ENCODE data around the gene GPX6. TPM values are rescaled to one million over a fixed set of nuclear protein-coding genes. Genes with fewer than 3 reads are reported as not detected.

GPX6 gene
- total and polyA plus RNA-seq, 2 of the 13 experiments (the other 11 are each of a cell fraction or from before 2014, with no cell fraction given): not detected

DNA sequence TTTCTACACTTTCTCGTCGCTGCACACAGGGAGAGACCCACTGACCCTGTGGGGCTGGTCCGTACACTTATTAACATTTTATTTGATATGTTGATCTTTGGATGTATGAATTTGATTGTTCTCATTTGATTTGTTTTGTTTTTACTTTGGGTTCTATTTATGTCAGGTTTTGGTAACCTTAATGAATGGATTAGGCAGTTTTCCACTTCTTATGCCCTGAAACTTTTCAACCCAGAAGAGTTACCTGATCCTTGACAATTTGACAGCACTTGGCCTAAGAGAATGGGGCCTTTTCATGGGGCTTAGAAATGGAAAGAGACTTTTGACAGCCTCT is 23.6 kb downstream of the GPX6 start:
- Histone ChIP-seq H3K27ac (ENCODE audit: extremely low read length, insufficient read depth, low read length) (no peak overlapping the region), H4K20me1 (ENCODE audit: insufficient read depth, low read length) (no peaks in the 10 kb centered on the region), H3K9me3 (ENCODE audit: low read length) (no peaks in the 10 kb centered on the region), H3K9ac (ENCODE audit: insufficient read depth, low read depth, low read length) (no peak overlapping the region), H2AFZ (ENCODE audit: low read length) (no peak overlapping the region), H3K27me3 (ENCODE audit: control insufficient read depth in 1 of 2, insufficient read depth in 2 of 2, low read length in 2 of 2) (peaks cover 0 to 5% of the 10 kb centered on the region in 2 experiments; a peak in 1 of 5 replicates), H3K79me2 (ENCODE audit: insufficient read depth, low read length) (no peaks in the 10 kb centered on the region), H3K4me1 (ENCODE audit: insufficient read depth, low read length) (peaks cover 14% of the 10 kb centered on the region; the same call in 1 of the 2 replicates), H3K36me3 (replicated peaks in 1 of 2; ENCODE audit: control insufficient read depth in 1 of 2, insufficient read depth in 2 of 2, low read length in 2 of 2) (no peaks in the 10 kb centered on the region), H3K4me2 (ENCODE audit: low read depth, low read length) (no peak overlapping the region), H3K4me3 (replicated peaks in 1 of 3; ENCODE audit: insufficient read depth in 1 of 3, low read depth in 2 of 3, low read length in 3 of 3) (no peak overlapping the region)
- FAIRE-seq (no peak), ATAC-seq (no peak), DNase-seq (ENCODE audit: low spot score) (no peak)
- ChIA-PET CTCF (ENCODE audit: low intra/inter-chr PET ratio, low total read pairs) (no interaction called here), POLR2A (no interaction called here)
- TF ChIP-seq, protein P1, sequence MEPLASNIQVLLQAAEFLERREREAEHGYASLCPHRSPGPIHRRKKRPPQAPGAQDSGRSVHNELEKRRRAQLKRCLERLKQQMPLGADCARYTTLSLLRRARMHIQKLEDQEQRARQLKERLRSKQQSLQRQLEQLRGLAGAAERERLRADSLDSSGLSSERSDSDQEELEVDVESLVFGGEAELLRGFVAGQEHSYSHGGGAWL (CRISPR knock-in tag; IDR thresholded peaks at IDR 0.05): no peak
- TF ChIP-seq ZNF543 (CRISPR knock-in tag; IDR thresholded peaks at IDR 0.05): no peak
- TF ChIP-seq ZNF660 (CRISPR knock-in tag; IDR thresholded peaks at IDR 0.05; ENCODE audit: borderline replicate concordance, low read depth): no peak
- TF ChIP-seq KLF11 (CRISPR knock-in tag; IDR thresholded peaks at IDR 0.05): no peak
- 71% methylated on average over 3 of the region's 3 CpGs for WGBS (ENCODE audit: low lambda C conversion rate)
- no TSS peak for BruUV-seq (replicated peaks)
- in situ Hi-C loops (cut with HindIII; ENCODE audit: extremely low pct_ligation_motif_present, low pct_unique_long_range_greater_than_20kb) (no loop called here), intact Hi-C loops (cut with micrococcal nuclease; ENCODE audit: unreplicated experiment) (no loop called here)

DNA sequence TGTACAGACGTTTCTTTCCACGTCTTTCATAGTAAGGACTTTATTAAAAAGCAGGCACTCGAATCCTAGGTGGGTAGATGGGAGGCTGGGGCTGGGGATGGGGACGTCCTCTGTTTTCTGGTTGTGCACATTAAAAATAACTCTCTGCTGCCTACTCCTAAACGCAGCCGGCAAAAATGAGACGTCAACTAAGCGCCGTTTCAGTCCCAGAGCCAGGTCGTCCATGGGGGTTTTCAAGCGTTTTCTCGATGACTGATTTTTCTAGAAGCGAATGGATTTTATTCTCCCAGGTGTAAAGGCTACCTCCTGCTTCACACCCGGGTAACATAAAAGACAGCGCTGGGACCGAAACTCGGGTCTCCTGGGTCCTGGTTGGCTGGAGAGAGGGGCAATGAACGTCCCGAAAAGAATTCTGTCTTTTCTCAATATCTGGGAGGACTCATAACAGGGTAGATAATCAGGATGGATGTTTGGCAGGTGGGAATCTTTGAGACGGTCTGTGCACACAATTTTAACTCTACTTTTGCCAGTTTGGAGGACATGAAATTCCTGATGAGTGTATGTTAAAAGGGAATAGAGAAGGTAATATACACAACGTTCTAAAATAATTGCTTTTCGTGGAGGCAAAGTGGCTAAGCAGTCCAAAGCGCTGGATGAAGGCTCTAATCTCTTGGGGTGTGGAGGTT is 25.2 kb downstream of the GPX6 start:
- CTCF ChIA-PET (ENCODE audit: low intra/inter-chr PET ratio, low total read pairs): no interaction called here
- DNase-seq (ENCODE audit: low spot score): no peak
- POLR2A ChIA-PET: no interaction called here
- Histone ChIP-seq H3K4me1 (ENCODE audit: insufficient read depth, low read length) (peaks cover 14% of the 10 kb centered on the region; the same call in 1 of the 2 replicates), H3K4me3 (replicated peaks in 1 of 3; ENCODE audit: insufficient read depth in 1 of 3, low read depth in 2 of 3, low read length in 3 of 3) (peak overlapping the region; percentile 67 to 80 (median 75)), H3K36me3 (replicated peaks in 1 of 2; ENCODE audit: control insufficient read depth in 1 of 2, insufficient read depth in 2 of 2, low read length in 2 of 2) (no peaks in the 10 kb centered on the region), H3K9ac (ENCODE audit: insufficient read depth, low read depth, low read length) (peak overlapping the region; percentile 48; the same call in 1 of the 2 replicates), H2AFZ (ENCODE audit: low read length) (peak overlapping the region; percentile 71), H3K79me2 (ENCODE audit: insufficient read depth, low read length) (no peaks in the 10 kb centered on the region), H3K4me2 (ENCODE audit: low read depth, low read length) (peak overlapping the region; percentile 89), H3K27ac (ENCODE audit: extremely low read length, insufficient read depth, low read length) (no peak overlapping the region), H4K20me1 (ENCODE audit: insufficient read depth, low read length) (no peaks in the 10 kb centered on the region), H3K9me3 (ENCODE audit: low read length) (no peaks in the 10 kb centered on the region), H3K27me3 (ENCODE audit: control insufficient read depth in 1 of 2, insufficient read depth in 2 of 2, low read length in 2 of 2) (peaks cover 0 to 5% of the 10 kb centered on the region in 2 experiments; a peak in 1 of 5 replicates)
- FAIRE-seq: no peak
- intact Hi-C loops (cut with micrococcal nuclease; ENCODE audit: unreplicated experiment) (no loop called here), in situ Hi-C loops (cut with HindIII; ENCODE audit: extremely low pct_ligation_motif_present, low pct_unique_long_range_greater_than_20kb) (no loop called here)
- WGBS (ENCODE audit: low lambda C conversion rate): 15% methylated on average over 23 of the region's 23 CpGs
- peak; percentile 75 for ATAC-seq
- BruUV-seq (replicated peaks): no TSS peak
- TF ChIP-seq NFYB (CRISPR knock-in tag; IDR thresholded peaks at IDR 0.05) (no peak), PHB2 (IDR thresholded peaks at IDR 0.05; ENCODE audit: partially characterized antibody) (no peak), SALL2 (CRISPR knock-in tag; IDR thresholded peaks at IDR 0.05) (0 out of 2 replicates have a peak, but pooled peaks have one; percentile 2), ESRRA (CRISPR knock-in tag; IDR thresholded peaks at IDR 0.05; ENCODE audit: low read depth) (no peak), FIP1L1 (IDR thresholded peaks at IDR 0.05; ENCODE audit: borderline replicate concordance, insufficient read depth, low read depth, low read length) (no peak), ZNF350 (CRISPR knock-in tag; IDR thresholded peaks at IDR 0.05; ENCODE audit: borderline replicate concordance, low read depth) (no peak), ZNF317 (CRISPR knock-in tag; IDR thresholded peaks at IDR 0.05) (no peak), ZNF839 (CRISPR knock-in tag; IDR thresholded peaks at IDR 0.05; ENCODE audit: borderline replicate concordance) (no peak)
- TF ChIP-seq, protein P2, sequence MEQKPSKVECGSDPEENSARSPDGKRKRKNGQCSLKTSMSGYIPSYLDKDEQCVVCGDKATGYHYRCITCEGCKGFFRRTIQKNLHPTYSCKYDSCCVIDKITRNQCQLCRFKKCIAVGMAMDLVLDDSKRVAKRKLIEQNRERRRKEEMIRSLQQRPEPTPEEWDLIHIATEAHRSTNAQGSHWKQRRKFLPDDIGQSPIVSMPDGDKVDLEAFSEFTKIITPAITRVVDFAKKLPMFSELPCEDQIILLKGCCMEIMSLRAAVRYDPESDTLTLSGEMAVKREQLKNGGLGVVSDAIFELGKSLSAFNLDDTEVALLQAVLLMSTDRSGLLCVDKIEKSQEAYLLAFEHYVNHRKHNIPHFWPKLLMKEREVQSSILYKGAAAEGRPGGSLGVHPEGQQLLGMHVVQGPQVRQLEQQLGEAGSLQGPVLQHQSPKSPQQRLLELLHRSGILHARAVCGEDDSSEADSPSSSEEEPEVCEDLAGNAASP (CRISPR knock-in tag; IDR thresholded peaks at IDR 0.05; ENCODE audit: borderline replicate concordance): no peak
- TF ChIP-seq, protein P3, sequence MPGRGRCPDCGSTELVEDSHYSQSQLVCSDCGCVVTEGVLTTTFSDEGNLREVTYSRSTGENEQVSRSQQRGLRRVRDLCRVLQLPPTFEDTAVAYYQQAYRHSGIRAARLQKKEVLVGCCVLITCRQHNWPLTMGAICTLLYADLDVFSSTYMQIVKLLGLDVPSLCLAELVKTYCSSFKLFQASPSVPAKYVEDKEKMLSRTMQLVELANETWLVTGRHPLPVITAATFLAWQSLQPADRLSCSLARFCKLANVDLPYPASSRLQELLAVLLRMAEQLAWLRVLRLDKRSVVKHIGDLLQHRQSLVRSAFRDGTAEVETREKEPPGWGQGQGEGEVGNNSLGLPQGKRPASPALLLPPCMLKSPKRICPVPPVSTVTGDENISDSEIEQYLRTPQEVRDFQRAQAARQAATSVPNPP (CRISPR knock-in tag; IDR thresholded peaks at IDR 0.05): no peak
